SK-N-SH (cell line): ENCODE measurements around the gene APC2. TPM values are rescaled to one million over a fixed set of nuclear protein-coding genes. Genes with fewer than 3 reads are reported as not detected.

Experiments used
- CTCF ChIA-PET: fragments of 300-600, 350-600 bp; formaldehyde crosslinking; extraction: SDS; loops from one replicate; lab custom pipeline; 2021; lab: Yijun Ruan, JAX
- POLR2A ChIA-PET: fragments of 350-600 bp; sonication (Branson Sonifier 250); formaldehyde crosslinking; extraction: SDS; loops from one replicate; lab custom pipeline; 2020; ENCODE audit warnings: antibody characterized with exemption, inconsistent platforms; lab: Yijun Ruan, JAX
- DNase-seq: peaks from one replicate; pipeline ENCODE4 v3.0.0; 2012
- H2AFZ ChIP-seq: fragments of 200-600 bp; sonication (generic); 2 replicates; pipeline ENCODE4 v1.8.1; 2016; ENCODE audit warnings: antibody characterized with exemption, mild to moderate bottlenecking, low read depth
- H3F3A ChIP-seq: fragments of 200-600 bp; sonication (generic); replicated peaks from 2 replicates; pipeline ENCODE3; 2016; ENCODE audit warnings: antibody characterized with exemption, mild to moderate bottlenecking; ENCODE audit not compliant: insufficient read depth
- H3K27ac ChIP-seq, 2 experiments: fragments of 200-500 bp in 1 of 2; fragments of 200-600 bp in 1 of 2; sonication (Bioruptor generic) in 1 of 2; sonication (generic), shearing (Covaris generic) in 1 of 2; 2 replicates each; pipeline versions ENCODE4 v1.5.1 to v1.6.1; 2014 to 2016; ENCODE audit warnings: low read depth in 2 of 2, inconsistent platforms in 1 of 2, low read length in 1 of 2, mild to moderate bottlenecking in 1 of 2, mixed read lengths in 1 of 2
- H3K27me3 ChIP-seq: fragments of 200-600 bp; sonication (generic), shearing (Covaris generic); 2 replicates; pipeline ENCODE4 v1.6.1; 2016; ENCODE audit warnings: mixed run types; ENCODE audit not compliant: insufficient read depth
- H3K36me3 ChIP-seq, 2 experiments: fragments of 200-500 bp in 1 of 2; fragments of 200-600 bp in 1 of 2; sonication (Bioruptor generic) in 1 of 2; sonication (generic) in 1 of 2; replicated peaks in 1 of 2; 2 replicates each; pipeline versions ENCODE3 to v1.5.1; 2014 to 2016; ENCODE audit warnings: low read length in 1 of 2, mild to moderate bottlenecking in 1 of 2; ENCODE audit not compliant: insufficient read depth in 2 of 2, control insufficient read depth in 1 of 2
- H3K4me1 ChIP-seq, 2 experiments: fragments of 200-500 bp in 1 of 2; fragments of 200-600 bp in 1 of 2; sonication (Bioruptor generic) in 1 of 2; sonication (generic), shearing (Covaris generic) in 1 of 2; 2 replicates each; pipeline versions ENCODE4 v1.5.1 to v1.6.1; 2014 to 2016; ENCODE audit warnings: low read depth in 1 of 2, low read length in 1 of 2, mixed run types in 1 of 2; ENCODE audit not compliant: insufficient read depth in 2 of 2, control insufficient read depth in 1 of 2
- H3K4me2 ChIP-seq: fragments of 200-600 bp; sonication (generic), shearing (Covaris generic); 2 replicates; pipeline ENCODE4 v1.6.1; 2017; ENCODE audit warnings: mixed run types
- H3K4me3 ChIP-seq, 2 experiments: fragments of 200-500 bp in 1 of 2; fragments of 200-600 bp in 1 of 2; sonication (Bioruptor generic) in 1 of 2; sonication (generic), shearing (Covaris generic) in 1 of 2; 2 replicates each; pipeline versions ENCODE4 v1.5.1 to v1.8.1; 2014 to 2016; ENCODE audit warnings: low read depth in 2 of 2, inconsistent platforms in 1 of 2, low read length in 1 of 2, mild to moderate bottlenecking in 1 of 2, mixed read lengths in 1 of 2, moderate library complexity in 1 of 2
- H3K79me2 ChIP-seq: fragments of 200-600 bp; sonication (generic); 2 replicates; pipeline ENCODE4 v1.8.1; 2017; ENCODE audit warnings: mild to moderate bottlenecking; ENCODE audit not compliant: insufficient read depth
- H3K9ac ChIP-seq: fragments of 200-600 bp; sonication (generic); 2 replicates; pipeline ENCODE4 v1.6.1; 2017; ENCODE audit warnings: mixed run types
- H3K9me2 ChIP-seq: fragments of 200-600 bp; sonication (generic); 2 replicates; pipeline ENCODE4 v1.6.1; 2017; ENCODE audit warnings: mixed run types
- H3K9me3 ChIP-seq: fragments of 200-600 bp; sonication (generic); 2 replicates; pipeline ENCODE4 v1.6.1; 2017; ENCODE audit warnings: mixed run types, mild to moderate bottlenecking, moderate library complexity
- H4K20me1 ChIP-seq: fragments of 200-600 bp; sonication (generic); 2 replicates; pipeline ENCODE4 v1.6.1; 2017; ENCODE audit warnings: mild to moderate bottlenecking, mixed run types; ENCODE audit not compliant: insufficient read depth
- ELF1 ChIP-seq: IDR thresholded peaks from 2 replicates; pipeline ENCODE4 v1.4.0; 2012
- EZH2phosphoT487 ChIP-seq: fragments of 200-600 bp; sonication (generic); IDR thresholded peaks from 2 replicates; pipeline ENCODE4 v1.6.1; 2017; ENCODE audit warnings: low read depth, mixed run types, mild to moderate bottlenecking, antibody characterized with exemption, moderate library complexity, borderline replicate concordance
- FOXM1 ChIP-seq: IDR thresholded peaks from 2 replicates; pipeline ENCODE4 v1.4.0; 2012; ENCODE audit warnings: low read depth, mild to moderate bottlenecking
- GABPA ChIP-seq: IDR thresholded peaks from 2 replicates; pipeline ENCODE4 v1.4.0; 2012; ENCODE audit warnings: low read depth, mild to moderate bottlenecking
- GATA2 ChIP-seq: sonication (generic); formaldehyde crosslinking; IDR thresholded peaks from 2 replicates; pipeline ENCODE4 v1.5.0; 2020; ENCODE audit warnings: mild to moderate bottlenecking, missing genetic modification reagents
- IRF3 ChIP-seq: fragments of 150-350 bp; IDR thresholded peaks from 2 replicates; pipeline ENCODE4 v1.6.1; 2016; ENCODE audit warnings: mild to moderate bottlenecking, low read depth, low read length
- JUND ChIP-seq: IDR thresholded peaks from 2 replicates; pipeline ENCODE4 v1.4.0; 2012
- NRF1 ChIP-seq: IDR thresholded peaks from 2 replicates; pipeline ENCODE4 v1.6.1; 2012; ENCODE audit warnings: low read depth, mild to moderate bottlenecking, low read length
- REST ChIP-seq: IDR thresholded peaks from 2 replicates; pipeline ENCODE4 v1.6.1; 2012; ENCODE audit warnings: mild to moderate bottlenecking, low read depth, low read length, moderate library complexity
- RFX5 ChIP-seq: IDR thresholded peaks from 2 replicates; pipeline ENCODE4 v1.6.1; 2012; ENCODE audit warnings: mild to moderate bottlenecking, improper control_type of control experiment, low read length
- SIN3A ChIP-seq: IDR thresholded peaks from 2 replicates; pipeline ENCODE4 v1.6.1; 2012; ENCODE audit warnings: low read depth, mild to moderate bottlenecking, low read length, moderate library complexity, borderline replicate concordance
- TEAD4 ChIP-seq: IDR thresholded peaks from 2 replicates; pipeline ENCODE4 v1.4.0; 2012; ENCODE audit warnings: mild to moderate bottlenecking, borderline replicate concordance; ENCODE audit not compliant: insufficient read depth
- WGBS: methylation state at CpG from one replicate; pipeline ENCODE4 v1.1.6; 2017; ENCODE audit warnings: low lambda C conversion rate; 5-methylcytosine and 5-hydroxymethylcytosine counted together
- polyA plus RNA-seq, 3 experiments: library from polyadenylated mRNA; depleted of rRNA; stranded (reverse); fragments of >200 nt; gene quantifications; 2 replicates each; pipeline ENCODE4 v1.2.3, GENCODE V29; 2012
- TF ChIP-seq, protein P1 (sequence below): IDR thresholded peaks from 2 replicates; pipeline ENCODE4 v1.4.0; 2012; ENCODE audit warnings: low read depth, borderline replicate concordance
- TF ChIP-seq, protein P2 (sequence below): IDR thresholded peaks from 2 replicates; pipeline ENCODE4 v1.4.0; 2012; ENCODE audit warnings: low read depth
- TF ChIP-seq, protein P3 (sequence below): IDR thresholded peaks from 2 replicates; pipeline ENCODE4 v1.4.0; 2012; ENCODE audit warnings: low read depth, borderline replicate concordance
- TF ChIP-seq, protein P4 (sequence below): fragments of 200-600 bp; sonication (generic); IDR thresholded peaks from 2 replicates; pipeline ENCODE4 v1.6.1; 2017; ENCODE audit warnings: antibody characterized with exemption, mild to moderate bottlenecking, moderate library complexity
- TF ChIP-seq, protein P5 (sequence below): fragments of 150-350 bp; IDR thresholded peaks from 2 replicates; pipeline ENCODE4 v1.6.1; 2017; ENCODE audit warnings: antibody characterized with exemption, low read length, low read depth, borderline replicate concordance

Gene APC2
- polyA plus RNA-seq, 1 of the 3 experiments (the other 2 are of a cell fraction) = 1.3 TPM

- TF ChIP-seq EZH2phosphoT487 (no peak), FOXM1 (no peak)
- TF ChIP-seq, all 33 proteins: peak for 0
Measured at GRCh38 chr19:1483131-1483978, 33.4 kb downstream of the APC2 start (continued).

DNA sequence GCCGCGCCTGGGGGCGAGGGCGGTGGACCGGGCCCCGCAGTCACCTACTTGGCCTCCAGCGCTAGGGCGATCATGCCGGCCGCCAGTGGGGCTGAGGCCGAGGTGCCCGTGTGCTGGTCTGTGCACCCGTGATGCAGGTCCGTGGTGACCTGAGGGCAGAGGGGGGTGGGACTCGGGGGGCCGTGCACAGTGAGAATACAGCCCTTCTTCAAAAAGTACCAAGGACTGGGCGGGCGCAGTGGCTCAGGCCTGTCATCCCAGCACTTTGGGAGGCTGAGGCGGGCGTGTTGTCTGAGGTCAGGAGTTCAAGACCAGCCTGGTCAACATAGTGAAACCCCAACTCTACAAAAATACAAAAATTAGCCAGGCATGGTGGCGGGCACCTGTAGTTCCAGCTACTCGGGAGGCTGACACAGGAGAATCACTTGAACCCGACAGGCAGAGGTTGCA lies 34.1 kb downstream of the APC2 start:
- ChIA-PET POLR2A (no interaction called here), CTCF (no interaction called here)
- Histone ChIP-seq H3K9me3 (no peaks in the 10 kb centered on the region), H3K27ac (no peak overlapping the region), H3K36me3 (no peaks in the 10 kb centered on the region), H3K27me3 (no peaks in the 10 kb centered on the region), H3K4me1 (no peaks in the 10 kb centered on the region), H3K4me3 (no peak overlapping the region), H3K79me2 (peaks cover under 1% of the 10 kb centered on the region; the same call in 1 of the 2 replicates), H2AFZ (no peak overlapping the region), H3K9ac (no peak overlapping the region), H4K20me1 (no peaks in the 10 kb centered on the region), H3F3A (peaks cover 4% of the 10 kb centered on the region), H3K4me2 (no peak overlapping the region), H3K9me2 (no peaks in the 10 kb centered on the region)
- no peak for DNase-seq
- 92% methylated on average over 22 of the region's 23 CpGs for WGBS
- TF ChIP-seq GATA2 (CRISPR knock-in tag) (no peak), ELF1 (no peak), TEAD4 (no peak), GABPA (no peak), SIN3A (no peak), REST (no peak), NRF1 (no peak), JUND (no peak), RFX5 (no peak), IRF3 (no peak)
- TF ChIP-seq, protein P1, sequence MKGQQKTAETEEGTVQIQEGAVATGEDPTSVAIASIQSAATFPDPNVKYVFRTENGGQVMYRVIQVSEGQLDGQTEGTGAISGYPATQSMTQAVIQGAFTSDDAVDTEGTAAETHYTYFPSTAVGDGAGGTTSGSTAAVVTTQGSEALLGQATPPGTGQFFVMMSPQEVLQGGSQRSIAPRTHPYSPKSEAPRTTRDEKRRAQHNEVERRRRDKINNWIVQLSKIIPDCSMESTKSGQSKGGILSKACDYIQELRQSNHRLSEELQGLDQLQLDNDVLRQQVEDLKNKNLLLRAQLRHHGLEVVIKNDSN = no peak
- TF ChIP-seq, protein P2, sequence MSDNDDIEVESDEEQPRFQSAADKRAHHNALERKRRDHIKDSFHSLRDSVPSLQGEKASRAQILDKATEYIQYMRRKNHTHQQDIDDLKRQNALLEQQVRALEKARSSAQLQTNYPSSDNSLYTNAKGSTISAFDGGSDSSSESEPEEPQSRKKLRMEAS = no peak
- TF ChIP-seq, protein P3, sequence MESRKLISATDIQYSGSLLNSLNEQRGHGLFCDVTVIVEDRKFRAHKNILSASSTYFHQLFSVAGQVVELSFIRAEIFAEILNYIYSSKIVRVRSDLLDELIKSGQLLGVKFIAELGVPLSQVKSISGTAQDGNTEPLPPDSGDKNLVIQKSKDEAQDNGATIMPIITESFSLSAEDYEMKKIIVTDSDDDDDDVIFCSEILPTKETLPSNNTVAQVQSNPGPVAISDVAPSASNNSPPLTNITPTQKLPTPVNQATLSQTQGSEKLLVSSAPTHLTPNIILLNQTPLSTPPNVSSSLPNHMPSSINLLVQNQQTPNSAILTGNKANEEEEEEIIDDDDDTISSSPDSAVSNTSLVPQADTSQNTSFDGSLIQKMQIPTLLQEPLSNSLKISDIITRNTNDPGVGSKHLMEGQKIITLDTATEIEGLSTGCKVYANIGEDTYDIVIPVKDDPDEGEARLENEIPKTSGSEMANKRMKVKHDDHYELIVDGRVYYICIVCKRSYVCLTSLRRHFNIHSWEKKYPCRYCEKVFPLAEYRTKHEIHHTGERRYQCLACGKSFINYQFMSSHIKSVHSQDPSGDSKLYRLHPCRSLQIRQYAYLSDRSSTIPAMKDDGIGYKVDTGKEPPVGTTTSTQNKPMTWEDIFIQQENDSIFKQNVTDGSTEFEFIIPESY = no peak
- TF ChIP-seq, protein P4, sequence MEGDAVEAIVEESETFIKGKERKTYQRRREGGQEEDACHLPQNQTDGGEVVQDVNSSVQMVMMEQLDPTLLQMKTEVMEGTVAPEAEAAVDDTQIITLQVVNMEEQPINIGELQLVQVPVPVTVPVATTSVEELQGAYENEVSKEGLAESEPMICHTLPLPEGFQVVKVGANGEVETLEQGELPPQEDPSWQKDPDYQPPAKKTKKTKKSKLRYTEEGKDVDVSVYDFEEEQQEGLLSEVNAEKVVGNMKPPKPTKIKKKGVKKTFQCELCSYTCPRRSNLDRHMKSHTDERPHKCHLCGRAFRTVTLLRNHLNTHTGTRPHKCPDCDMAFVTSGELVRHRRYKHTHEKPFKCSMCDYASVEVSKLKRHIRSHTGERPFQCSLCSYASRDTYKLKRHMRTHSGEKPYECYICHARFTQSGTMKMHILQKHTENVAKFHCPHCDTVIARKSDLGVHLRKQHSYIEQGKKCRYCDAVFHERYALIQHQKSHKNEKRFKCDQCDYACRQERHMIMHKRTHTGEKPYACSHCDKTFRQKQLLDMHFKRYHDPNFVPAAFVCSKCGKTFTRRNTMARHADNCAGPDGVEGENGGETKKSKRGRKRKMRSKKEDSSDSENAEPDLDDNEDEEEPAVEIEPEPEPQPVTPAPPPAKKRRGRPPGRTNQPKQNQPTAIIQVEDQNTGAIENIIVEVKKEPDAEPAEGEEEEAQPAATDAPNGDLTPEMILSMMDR = no peak
- TF ChIP-seq, protein P5, sequence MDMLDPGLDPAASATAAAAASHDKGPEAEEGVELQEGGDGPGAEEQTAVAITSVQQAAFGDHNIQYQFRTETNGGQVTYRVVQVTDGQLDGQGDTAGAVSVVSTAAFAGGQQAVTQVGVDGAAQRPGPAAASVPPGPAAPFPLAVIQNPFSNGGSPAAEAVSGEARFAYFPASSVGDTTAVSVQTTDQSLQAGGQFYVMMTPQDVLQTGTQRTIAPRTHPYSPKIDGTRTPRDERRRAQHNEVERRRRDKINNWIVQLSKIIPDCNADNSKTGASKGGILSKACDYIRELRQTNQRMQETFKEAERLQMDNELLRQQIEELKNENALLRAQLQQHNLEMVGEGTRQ = no peak
